Parathyroid adenoma (tissue), 2 donors: Measurements from ENCODE around the gene DNAL1.

Experiments used
- H2AFZ ChIP-seq: fragments of 300-600 bp; sonication (generic); one replicate; pipeline ENCODE4 v1.7.0; 2017; ENCODE audit warnings: antibody characterized with exemption, mild to moderate bottlenecking
- H3K27ac ChIP-seq: fragments of 300-600 bp; sonication (generic); one replicate; pipeline ENCODE4 v1.7.0; 2017
- H3K27me3 ChIP-seq: fragments of 300-600 bp; sonication (generic); one replicate; pipeline ENCODE4 v1.7.0; 2017; ENCODE audit warnings: low read length; ENCODE audit not compliant: control insufficient read depth, insufficient read depth
- H3K36me3 ChIP-seq: fragments of 300-600 bp; sonication (generic); one replicate; pipeline ENCODE4 v1.7.0; 2017; ENCODE audit warnings: low read length; ENCODE audit not compliant: control insufficient read depth, insufficient read depth
- H3K4me1 ChIP-seq: fragments of 300-600 bp; sonication (generic); one replicate; pipeline ENCODE4 v1.7.0; 2017; ENCODE audit warnings: control low read depth
- H3K4me2 ChIP-seq: fragments of 300-600 bp; sonication (generic); one replicate; pipeline ENCODE4 v1.7.0; 2017; ENCODE audit warnings: low read length
- H3K4me3 ChIP-seq: fragments of 300-600 bp; sonication (generic); one replicate; pipeline ENCODE4 v1.7.0; 2017; ENCODE audit warnings: low read depth, low read length
- H3K79me2 ChIP-seq: fragments of 300-600 bp; sonication (generic); one replicate; pipeline ENCODE4 v1.7.0; 2017; ENCODE audit warnings: control low read depth
- H3K9ac ChIP-seq: fragments of 300-600 bp; sonication (generic); one replicate; pipeline ENCODE4 v1.7.0; 2017; ENCODE audit warnings: mild to moderate bottlenecking
- H3K9me3 ChIP-seq: fragments of 300-600 bp; sonication (generic); one replicate; pipeline ENCODE4 v1.7.0; 2017; ENCODE audit warnings: low read length; ENCODE audit not compliant: control insufficient read depth
- TF ChIP-seq, protein P1 (sequence below): fragments of 300-600 bp; sonication (generic); IDR thresholded peaks from one replicate; pipeline ENCODE4 v1.7.0; 2017; ENCODE audit warnings: antibody characterized with exemption, mild to moderate bottlenecking
- donor health status: primary hyperparathyroidism.

The DNAL1 gene

DNA sequence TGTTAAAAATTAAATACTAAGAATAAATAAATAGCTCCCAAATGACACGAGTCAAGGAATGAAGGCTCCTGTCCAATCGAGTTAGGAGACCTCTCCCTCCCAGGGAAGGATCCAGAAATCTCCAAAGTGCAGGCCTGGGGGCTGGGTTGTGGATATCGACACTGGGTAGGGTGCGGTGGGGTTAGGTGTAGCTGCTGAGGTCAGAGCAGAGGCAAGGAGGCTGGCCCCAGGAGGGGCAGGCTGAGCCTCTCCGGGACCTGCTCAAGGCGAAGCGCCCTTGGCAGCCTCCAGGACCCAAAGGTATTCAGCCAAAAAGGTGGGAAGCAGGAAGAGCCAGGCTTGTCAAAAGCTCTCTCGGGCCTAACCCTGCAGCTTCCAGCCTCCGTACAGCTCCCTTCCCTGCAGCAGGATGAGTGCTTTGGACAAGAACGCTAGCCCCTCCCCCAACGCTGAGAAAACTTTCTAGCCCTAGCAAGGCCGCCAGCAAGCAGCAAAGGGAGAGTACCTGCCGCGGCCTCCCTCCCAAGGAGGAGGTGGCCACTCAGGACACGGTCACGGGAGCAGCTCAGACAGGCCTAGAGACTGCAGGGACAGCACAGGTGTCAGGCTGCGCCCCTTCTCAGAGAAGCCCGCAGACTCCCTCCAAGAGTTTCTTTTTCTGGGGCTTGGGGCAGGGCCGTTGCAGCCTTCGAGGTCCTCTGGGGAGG lies 73.1 kb downstream of the DNAL1 start:
- H3K27ac ChIP-seq, result no peak overlapping the region
- H3K4me3 ChIP-seq, result no peak overlapping the region
- H2AFZ ChIP-seq, result no peak overlapping the region
- peaks cover 9% of the 10 kb centered on the region for H3K4me1 ChIP-seq
- no peaks in the 10 kb centered on the region for H3K27me3 ChIP-seq
- H3K79me2 ChIP-seq, result no peaks in the 10 kb centered on the region
- no peaks in the 10 kb centered on the region for H3K36me3 ChIP-seq
- H3K9ac ChIP-seq, result no peak overlapping the region
- H3K9me3 ChIP-seq, result no peaks in the 10 kb centered on the region
- TF ChIP-seq, protein P1, sequence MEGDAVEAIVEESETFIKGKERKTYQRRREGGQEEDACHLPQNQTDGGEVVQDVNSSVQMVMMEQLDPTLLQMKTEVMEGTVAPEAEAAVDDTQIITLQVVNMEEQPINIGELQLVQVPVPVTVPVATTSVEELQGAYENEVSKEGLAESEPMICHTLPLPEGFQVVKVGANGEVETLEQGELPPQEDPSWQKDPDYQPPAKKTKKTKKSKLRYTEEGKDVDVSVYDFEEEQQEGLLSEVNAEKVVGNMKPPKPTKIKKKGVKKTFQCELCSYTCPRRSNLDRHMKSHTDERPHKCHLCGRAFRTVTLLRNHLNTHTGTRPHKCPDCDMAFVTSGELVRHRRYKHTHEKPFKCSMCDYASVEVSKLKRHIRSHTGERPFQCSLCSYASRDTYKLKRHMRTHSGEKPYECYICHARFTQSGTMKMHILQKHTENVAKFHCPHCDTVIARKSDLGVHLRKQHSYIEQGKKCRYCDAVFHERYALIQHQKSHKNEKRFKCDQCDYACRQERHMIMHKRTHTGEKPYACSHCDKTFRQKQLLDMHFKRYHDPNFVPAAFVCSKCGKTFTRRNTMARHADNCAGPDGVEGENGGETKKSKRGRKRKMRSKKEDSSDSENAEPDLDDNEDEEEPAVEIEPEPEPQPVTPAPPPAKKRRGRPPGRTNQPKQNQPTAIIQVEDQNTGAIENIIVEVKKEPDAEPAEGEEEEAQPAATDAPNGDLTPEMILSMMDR, result no peak
- H3K4me2 ChIP-seq, result no peak overlapping the region

DNA sequence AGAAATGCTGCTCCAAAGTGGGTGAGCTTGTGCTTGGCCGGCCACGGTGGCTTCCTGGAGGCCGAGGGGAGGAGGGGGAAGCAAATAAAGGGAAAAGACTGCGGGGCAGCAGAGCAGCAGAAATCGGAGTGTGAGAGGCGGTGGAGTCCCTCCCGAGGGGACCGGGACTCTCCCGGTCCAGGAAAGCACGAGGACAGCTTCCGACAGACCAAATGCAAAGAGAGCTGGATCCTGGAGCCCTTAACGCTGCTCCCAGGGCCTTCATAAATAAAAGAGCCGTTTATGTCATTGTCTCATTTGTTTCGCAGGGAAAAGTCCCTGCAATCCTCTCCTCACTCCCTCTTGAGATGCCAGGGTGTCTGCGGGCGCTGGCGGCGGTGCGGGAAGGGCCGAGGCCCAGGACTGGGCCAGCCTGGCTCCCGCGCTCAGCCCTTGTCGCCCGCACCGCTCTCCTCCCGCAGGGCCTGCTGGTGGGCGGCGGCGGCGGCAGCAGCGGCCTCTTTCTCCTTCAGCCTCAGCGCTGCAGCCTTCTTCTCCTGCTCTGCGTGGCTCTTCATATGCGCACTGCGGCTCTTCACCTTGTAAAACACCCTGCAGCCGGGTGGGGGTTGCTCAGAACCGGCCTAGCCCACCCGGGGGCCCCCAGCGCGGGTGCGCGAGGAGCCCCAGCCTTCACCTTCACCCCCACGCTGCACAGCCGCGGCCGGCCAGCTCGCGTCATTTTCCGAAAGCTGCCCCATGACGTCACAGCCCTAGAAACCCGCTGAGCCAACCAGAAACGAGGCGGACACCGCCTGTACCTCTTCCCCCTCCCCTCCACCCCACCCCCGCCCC lies 73.8 kb downstream of the DNAL1 start:
- Histone ChIP-seq H3K9me3 (no peaks in the 10 kb centered on the region), H3K36me3 (no peaks in the 10 kb centered on the region), H3K4me2 (no peak overlapping the region), H3K79me2 (no peaks in the 10 kb centered on the region), H2AFZ (no peak overlapping the region), H3K27ac (no peak overlapping the region), H3K27me3 (no peaks in the 10 kb centered on the region), H3K4me1 (peaks cover 7% of the 10 kb centered on the region), H3K9ac (no peak overlapping the region), H3K4me3 (no peak overlapping the region)
- TF ChIP-seq, protein P1, result no peak

DNA sequence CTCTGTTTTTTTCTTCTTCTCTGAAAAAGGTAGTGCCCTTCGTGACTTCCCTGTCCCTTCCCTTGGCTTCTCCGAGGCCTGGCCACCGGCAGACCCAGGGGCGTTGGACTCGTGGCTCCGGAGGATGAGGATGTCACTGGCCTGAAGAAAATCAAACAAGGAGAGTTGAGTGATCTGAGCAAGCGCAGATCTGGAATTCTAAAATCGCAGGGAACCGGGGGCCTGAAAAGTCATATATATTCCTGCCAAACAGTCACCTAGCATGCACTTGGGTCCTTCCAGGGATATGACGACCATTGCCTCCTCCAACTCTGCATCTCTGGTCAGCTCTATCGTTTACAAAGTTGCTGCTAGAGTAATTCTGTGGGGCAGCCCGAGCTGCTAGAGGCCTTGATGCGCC lies 74.6 kb downstream of the DNAL1 start:
- Histone ChIP-seq H3K9ac (no peak overlapping the region), H3K79me2 (no peaks in the 10 kb centered on the region), H3K27ac (no peak overlapping the region), H3K4me3 (no peak overlapping the region), H3K9me3 (no peaks in the 10 kb centered on the region), H3K4me2 (no peak overlapping the region), H3K36me3 (no peaks in the 10 kb centered on the region), H3K4me1 (peaks cover 6% of the 10 kb centered on the region), H2AFZ (no peak overlapping the region), H3K27me3 (no peaks in the 10 kb centered on the region)
- TF ChIP-seq, protein P1, result no peak

DNA sequence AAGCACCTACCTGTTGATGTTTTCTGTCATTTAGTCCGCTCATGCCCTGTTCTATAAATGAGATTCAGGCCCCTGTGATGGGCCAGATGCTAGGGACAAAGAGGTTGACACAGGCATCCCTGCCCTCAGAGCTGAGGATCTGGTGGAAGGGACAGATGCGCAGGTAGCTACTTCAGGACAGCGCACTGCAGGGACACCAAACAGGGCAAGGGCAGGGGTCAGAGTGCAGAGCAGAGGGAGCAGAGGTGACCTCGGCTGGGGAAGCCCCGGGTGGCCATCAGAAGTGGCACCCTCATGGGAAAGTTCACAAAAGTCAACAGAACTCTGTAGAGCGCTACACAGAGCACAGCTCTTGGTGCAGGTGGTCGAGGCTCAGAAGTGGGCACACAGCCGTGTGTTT lies 75.0 kb downstream of the DNAL1 start:
- peaks cover 2% of the 10 kb centered on the region for H3K4me1 ChIP-seq
- H3K27ac ChIP-seq, result no peak overlapping the region

More for the DNA sequence above, 75.0 kb downstream of the DNAL1 start:
- H3K79me2 ChIP-seq, result no peaks in the 10 kb centered on the region
- H3K27me3 ChIP-seq, result no peaks in the 10 kb centered on the region
- H3K9me3 ChIP-seq, result no peaks in the 10 kb centered on the region
- TF ChIP-seq, protein P1, result no peak
- no peaks in the 10 kb centered on the region for H3K36me3 ChIP-seq
- H3K4me2 ChIP-seq, result no peak overlapping the region
- no peak overlapping the region for H2AFZ ChIP-seq
- H3K4me3 ChIP-seq, result no peak overlapping the region
- H3K9ac ChIP-seq, result no peak overlapping the region
